ENCODE data around the gene NDUFAF7.
"Not testable (repeated sequence)": the region's sequence is repeated elsewhere in the genome, so short reads cannot be mapped to it uniquely, and the experiment has no call there.

NDUFAF7 gene

DNA sequence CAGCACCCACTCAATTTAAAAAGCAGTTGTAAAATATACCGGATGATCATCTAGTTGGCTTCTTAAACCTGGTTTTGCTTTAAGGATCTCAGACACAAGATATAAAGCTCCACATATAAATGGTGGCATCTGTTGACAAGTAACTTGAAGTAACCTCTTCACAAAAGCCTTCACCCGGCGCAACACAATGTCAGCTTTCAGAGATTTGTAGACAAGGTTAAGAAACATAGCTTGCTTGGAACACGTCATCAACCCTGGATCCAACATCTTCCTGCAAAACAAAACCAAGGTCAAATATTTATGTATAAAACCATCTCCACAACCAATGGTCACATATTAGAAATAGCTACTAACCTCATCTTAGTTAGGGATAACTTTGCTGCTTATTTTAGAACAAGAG, 8.3 kb upstream of the NDUFAF7 start:
- no peak overlapping the region for H3K4me3 ChIP-seq (ENCODE audit: low read depth, low read length)
- TF ChIP-seq, protein P1, sequence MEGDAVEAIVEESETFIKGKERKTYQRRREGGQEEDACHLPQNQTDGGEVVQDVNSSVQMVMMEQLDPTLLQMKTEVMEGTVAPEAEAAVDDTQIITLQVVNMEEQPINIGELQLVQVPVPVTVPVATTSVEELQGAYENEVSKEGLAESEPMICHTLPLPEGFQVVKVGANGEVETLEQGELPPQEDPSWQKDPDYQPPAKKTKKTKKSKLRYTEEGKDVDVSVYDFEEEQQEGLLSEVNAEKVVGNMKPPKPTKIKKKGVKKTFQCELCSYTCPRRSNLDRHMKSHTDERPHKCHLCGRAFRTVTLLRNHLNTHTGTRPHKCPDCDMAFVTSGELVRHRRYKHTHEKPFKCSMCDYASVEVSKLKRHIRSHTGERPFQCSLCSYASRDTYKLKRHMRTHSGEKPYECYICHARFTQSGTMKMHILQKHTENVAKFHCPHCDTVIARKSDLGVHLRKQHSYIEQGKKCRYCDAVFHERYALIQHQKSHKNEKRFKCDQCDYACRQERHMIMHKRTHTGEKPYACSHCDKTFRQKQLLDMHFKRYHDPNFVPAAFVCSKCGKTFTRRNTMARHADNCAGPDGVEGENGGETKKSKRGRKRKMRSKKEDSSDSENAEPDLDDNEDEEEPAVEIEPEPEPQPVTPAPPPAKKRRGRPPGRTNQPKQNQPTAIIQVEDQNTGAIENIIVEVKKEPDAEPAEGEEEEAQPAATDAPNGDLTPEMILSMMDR (conservative IDR thresholded peaks at IDR 0.05; ENCODE audit: low read depth, low read length) = no peak
- no peak for DNase-seq (ENCODE audit: low read depth)

DNA sequence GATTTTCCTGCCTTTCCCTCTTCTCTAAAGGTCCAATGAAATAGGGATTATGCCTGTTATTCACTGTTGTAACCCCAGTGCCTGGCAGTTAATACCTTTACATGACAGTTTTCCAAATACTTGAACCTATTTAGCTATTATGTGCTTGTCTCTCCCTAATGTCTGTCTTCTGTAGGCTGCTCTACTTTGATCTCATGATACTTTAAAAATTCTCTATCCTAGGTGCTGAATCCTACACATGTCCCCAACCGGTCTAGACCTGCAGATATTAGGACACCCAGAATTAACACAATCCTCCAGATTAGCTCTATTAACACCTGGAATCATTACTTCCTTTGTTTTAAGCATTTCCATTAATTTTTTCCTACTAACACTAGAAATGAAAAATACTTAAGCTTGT, 7.4 kb upstream of the NDUFAF7 start:
- TF ChIP-seq, protein P1 (conservative IDR thresholded peaks at IDR 0.05; ENCODE audit: low read depth, low read length) = no peak
- no peak overlapping the region for H3K4me3 ChIP-seq (ENCODE audit: low read depth, low read length)
- no peak for DNase-seq (ENCODE audit: low read depth)

DNA sequence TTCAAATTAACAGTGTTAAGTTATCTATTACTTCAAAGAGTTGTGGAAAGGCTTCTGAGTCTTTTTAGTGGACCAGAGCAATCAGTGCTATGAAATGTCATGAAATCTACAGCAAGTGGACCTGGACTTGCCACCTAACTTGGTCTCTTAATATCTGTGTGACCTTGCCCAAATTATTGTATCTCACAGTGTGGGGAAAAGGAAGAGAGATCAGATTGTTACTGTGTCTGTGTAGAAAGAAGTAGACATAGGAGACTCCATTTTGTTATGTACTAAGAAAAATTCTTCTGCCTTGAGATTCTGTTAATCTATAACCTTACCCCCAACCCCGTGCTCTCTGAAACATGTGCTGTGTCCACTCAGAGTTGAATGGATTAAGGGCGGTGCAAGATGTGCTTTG, 6.3 kb upstream of the NDUFAF7 start:
- H3K4me3 ChIP-seq (ENCODE audit: low read depth, low read length); DNase-seq (ENCODE audit: low read depth): not testable (repeated sequence)

DNA sequence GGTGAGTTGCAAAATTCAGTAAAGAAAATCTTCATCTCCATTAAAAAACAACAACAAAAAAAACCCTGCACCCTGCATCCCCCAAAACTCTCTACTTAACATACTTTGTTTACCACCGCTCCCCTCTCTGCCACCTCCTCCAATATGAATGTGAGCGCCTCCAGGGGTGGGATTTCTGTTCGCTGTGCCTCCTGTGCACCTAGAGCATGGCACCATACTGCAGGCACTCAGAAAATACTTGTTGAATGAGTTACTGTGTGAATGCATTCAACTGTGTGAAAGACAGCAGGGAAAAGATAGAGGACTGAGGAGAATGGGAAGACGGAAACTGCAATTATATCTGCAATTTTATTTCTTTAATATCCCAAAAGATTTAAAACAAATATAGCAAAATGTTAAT, 4.6 kb upstream of the NDUFAF7 start:
- H3K4me3 ChIP-seq (ENCODE audit: low read depth, low read length) = no peak overlapping the region
- no peak for DNase-seq (ENCODE audit: low read depth)
- TF ChIP-seq, protein P1 (conservative IDR thresholded peaks at IDR 0.05; ENCODE audit: low read depth, low read length) = no peak

DNA sequence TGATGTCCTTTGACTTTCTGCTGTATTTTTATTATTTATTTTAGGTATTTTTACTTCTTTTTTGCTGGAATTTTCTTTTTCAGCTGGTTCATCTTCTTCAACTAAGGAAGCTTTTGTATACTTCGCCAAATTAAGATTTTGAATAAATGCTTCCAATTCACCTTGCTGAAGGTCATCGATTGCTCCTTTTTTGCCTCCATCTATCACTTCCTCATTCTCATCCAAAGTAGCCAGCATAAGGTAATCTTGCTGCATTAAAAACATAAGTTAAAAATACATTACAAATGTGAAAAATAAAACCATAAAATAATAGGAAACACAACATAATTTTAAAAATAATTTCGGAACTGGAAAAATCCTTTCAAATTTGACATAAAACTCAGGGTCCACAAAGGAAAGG, 2.7 kb upstream of the NDUFAF7 start:
- TF ChIP-seq, protein P1 (conservative IDR thresholded peaks at IDR 0.05; ENCODE audit: low read depth, low read length) = no peak
- no peak overlapping the region for H3K4me3 ChIP-seq (ENCODE audit: low read depth, low read length)
- DNase-seq (ENCODE audit: low read depth) = no peak

DNA sequence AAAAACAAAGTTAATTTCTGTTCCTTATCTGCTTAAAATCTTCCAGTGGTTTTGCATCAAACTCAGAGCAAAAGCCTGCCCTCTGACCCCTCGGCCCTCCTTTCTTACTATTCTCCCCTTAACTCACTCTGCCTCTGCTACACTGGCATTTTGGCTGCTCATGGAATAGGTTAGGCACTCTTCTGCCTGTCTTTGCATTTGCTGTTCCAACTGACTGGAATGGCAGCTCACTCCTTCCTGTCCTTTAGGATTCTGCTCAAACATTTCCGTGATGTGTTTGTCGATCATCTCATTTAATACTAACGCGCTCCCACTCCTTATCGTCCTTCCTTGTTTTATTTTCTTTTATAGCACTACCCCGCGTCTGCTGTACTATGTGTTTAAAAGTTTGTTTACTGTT, 877 bp upstream of the NDUFAF7 start:
- H3K4me3 ChIP-seq (ENCODE audit: low read depth, low read length) = peak overlapping the region; percentile 96
- TF ChIP-seq, protein P1 (conservative IDR thresholded peaks at IDR 0.05; ENCODE audit: low read depth, low read length) = no peak
- peak; percentile 13 for DNase-seq (ENCODE audit: low read depth)

DNA sequence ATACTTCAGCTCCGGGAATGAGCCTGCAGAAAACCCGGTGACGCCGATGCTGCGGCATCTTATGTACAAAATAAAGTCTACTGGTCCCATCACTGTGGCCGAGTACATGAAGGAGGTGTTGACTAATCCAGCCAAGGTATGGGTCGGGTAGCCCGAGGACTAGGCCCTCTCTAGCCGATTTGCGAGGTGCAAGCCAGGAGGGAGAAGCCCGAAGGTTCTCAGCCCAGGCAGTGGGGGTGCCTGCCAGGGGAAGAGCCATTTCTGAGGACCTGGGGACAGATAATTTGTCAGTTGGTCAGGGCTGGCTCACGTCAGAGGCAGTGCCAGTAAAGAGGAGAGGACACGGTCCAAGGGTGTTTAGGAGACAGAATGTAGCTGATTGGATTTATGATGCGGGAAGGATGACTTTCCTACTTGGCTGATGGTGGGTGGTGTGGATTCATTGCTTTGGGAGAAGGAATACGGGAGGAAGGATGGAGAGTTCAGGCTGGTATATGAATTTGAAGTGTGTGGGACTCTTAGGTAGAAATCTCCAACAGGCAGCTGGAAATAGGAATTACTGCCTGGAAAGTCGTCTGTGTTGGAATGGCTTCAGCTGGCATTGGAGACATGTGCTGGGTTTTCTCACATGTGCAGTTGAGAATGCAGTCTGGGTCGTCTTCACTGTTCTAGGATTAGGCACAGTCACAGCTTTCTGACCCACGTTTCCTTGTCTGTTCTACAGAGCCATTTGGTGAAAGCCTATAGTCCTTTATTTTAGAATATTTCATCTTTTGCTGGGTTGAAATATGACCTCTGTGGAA, 874 bp downstream of the NDUFAF7 start:
- TF ChIP-seq, protein P1 (conservative IDR thresholded peaks at IDR 0.05; ENCODE audit: low read depth, low read length) = no peak
- peak overlapping the region; percentile 96 for H3K4me3 ChIP-seq (ENCODE audit: low read depth, low read length)
- DNase-seq (ENCODE audit: low read depth) = no peak

All from choroid plexus epithelial cell (primary cell).